KOPT-K1 (cell line): ENCODE data around the gene HMGN4.

Experiments used
- H3K27ac ChIP-seq: fragments of 200-600 bp; sonication (generic); 2 replicates; pipeline ENCODE4 v1.5.1; 2016; ENCODE audit warnings: antibody characterized with exemption, mild to moderate bottlenecking, low read depth, low read length; ENCODE audit not compliant: poor library complexity, severe bottlenecking
- H3K36me3 ChIP-seq: fragments of 200-600 bp; sonication (generic); 2 replicates; pipeline ENCODE4 v1.5.1; 2017; ENCODE audit warnings: antibody characterized with exemption, mild to moderate bottlenecking, low read length, moderate library complexity; ENCODE audit not compliant: insufficient read depth
- H3K9me3 ChIP-seq: fragments of 200-600 bp; sonication (generic); 2 replicates; pipeline ENCODE4 v1.5.1; 2017; ENCODE audit warnings: antibody characterized with exemption, low read length, mild to moderate bottlenecking; ENCODE audit not compliant: insufficient read depth, poor library complexity, severe bottlenecking

Gene HMGN4

DNA sequence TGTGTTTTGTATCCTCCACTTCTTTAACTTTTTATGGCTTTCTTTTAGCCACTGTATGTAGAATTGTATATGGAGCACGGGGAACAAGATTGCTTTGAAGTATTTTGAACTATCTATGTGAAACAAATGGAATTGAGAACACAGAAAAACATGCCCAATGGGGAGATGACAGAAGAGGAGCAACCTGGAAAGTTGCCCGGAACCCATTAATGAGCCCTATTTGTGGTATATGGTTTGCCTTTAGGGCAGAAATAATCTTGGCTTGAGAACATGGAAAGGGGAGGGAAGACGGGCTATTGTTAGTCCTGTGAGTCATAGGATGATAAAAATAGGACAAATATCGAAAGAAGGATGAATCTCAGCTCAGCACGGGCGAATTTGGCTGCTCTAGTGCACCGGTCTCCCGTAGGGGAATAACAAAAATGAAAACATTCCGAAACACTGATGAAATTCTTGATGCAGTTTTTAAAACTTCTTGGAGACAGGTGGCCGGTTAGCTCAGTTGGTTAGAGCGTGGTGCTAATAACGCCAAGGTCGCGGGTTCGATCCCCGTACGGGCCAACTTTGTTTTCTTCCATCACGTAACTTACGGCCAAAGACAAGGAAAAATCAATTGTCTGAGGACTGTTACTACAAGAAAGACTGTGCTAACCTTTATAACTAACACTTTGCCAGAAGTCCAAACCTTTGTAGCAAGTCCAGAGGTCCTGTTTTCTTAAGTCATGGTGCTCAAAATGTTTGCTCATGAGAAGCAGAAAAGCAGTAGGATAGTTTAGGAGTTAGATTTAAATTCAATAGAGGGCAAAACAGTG, 15.7 kb downstream of the HMGN4 start:
- H3K36me3 ChIP-seq, result no peaks in the 10 kb centered on the region
- H3K9me3 ChIP-seq, result no peaks in the 10 kb centered on the region
- peak overlapping the region; percentile 66 for H3K27ac ChIP-seq

DNA sequence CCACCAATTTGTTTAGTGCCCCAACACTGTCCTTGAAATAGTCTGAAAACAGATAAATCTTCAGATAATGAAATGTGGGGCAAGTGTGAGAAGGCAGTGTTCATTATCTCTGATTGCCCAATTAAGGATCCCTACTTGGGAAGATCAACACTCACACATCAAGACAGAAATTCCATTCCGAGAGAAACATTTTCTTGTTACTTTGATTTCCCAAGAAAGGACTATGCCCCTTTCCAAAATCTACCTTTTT, 16.2 kb downstream of the HMGN4 start:
- Histone ChIP-seq H3K27ac (peak overlapping the region; percentile 30), H3K36me3 (no peaks in the 10 kb centered on the region), H3K9me3 (no peaks in the 10 kb centered on the region)

GRCh38 chr6:26554697-26555504, 16.7 kb downstream of the HMGN4 start:
- Histone ChIP-seq H3K9me3 (no peaks in the 10 kb centered on the region), H3K36me3 (no peaks in the 10 kb centered on the region), H3K27ac (peak overlapping the region; percentile 30)

DNA sequence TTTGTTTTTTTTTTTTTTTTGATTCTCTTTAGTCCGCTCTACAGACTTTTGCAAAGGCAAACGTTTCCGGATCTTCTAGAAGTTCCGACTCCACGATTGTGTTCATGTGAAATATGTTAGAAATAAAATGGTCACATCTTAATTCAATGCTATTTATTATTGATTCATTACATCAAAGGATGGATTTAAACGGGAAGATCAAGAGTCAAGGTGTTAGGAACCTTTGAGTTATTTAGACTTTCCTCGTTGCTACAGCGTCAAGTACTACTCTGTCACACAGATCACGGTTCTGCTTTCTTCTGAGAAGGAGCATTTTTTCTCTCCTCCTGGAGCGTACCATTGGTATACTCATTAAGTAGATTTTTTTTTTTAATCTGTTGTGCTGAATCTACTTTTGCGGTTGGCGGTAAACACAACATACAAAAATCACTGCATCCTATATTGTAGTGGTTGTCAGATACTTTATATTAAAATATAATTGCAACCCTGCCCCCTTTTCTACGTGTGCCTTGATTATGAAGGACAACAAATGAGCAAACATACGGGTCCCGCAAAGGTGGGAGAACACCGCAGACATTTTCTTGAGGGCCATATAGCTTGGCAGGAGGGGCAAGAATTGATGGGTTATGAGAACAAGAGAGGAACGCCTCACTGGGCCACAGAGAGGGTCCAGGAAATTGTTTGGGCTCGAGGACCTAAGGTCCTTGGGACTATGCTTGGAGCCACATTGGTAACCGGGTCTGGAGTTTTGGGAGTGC, 17.5 kb downstream of the HMGN4 start:
- Histone ChIP-seq H3K9me3 (no peaks in the 10 kb centered on the region), H3K27ac (no peak overlapping the region), H3K36me3 (no peaks in the 10 kb centered on the region)

- H3K36me3 ChIP-seq, result no peaks in the 10 kb centered on the region
- no peak overlapping the region for H3K27ac ChIP-seq
- no peaks in the 10 kb centered on the region for H3K9me3 ChIP-seq
Observed at GRCh38 chr6:26556263-26557070, 18.3 kb downstream of the HMGN4 start.

DNA sequence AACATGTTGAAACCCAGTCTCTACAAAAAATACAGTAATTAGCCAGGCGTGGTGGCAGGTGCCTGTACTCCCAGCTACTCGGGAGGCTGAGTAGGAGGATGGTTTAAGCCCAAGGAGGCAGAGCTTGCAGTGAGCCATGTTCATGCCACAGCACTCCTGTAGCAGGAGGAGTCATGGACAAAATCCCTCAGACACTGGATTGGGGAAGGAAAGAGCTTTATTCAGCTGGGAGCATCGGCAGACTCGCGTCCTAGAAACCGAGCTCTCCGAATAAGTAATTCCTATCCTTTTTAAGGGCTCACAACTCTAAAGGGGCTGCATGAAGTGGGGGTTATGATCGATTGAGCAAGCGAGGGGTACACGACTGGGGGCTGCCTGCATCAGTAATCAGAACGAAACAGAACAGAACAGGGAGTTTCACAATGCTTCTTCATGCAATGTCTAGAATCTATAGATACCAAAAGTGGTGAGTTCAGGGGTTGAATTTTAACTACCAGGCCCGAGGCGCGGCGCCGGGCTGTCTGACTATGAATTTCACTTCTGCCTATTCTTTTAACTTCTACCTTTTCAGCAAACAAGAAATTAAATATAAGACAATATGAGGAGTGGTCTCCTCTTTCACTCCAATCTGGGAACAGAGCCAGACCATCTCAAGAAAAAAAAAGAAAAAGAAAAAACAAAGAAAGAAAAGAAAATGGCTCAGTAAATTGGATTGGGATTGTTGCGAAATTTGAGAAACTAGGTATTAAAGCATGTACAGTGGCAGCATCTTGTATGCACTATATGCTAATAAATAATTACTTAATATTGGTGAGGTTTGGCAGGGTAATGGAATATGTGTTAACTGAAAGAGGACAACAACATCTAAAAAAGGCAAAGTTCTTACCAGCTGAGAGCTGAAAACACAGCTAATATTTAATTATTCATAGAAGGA, 23.6 kb downstream of the HMGN4 start:
- no peaks in the 10 kb centered on the region for H3K9me3 ChIP-seq
- no peak overlapping the region for H3K27ac ChIP-seq

GRCh38 chr6:26563488-26563887, 25.3 kb downstream of the HMGN4 start:
- Histone ChIP-seq H3K27ac (no peak overlapping the region), H3K36me3 (no peaks in the 10 kb centered on the region), H3K9me3 (no peaks in the 10 kb centered on the region)

More for the DNA sequence above, 23.6 kb downstream of the HMGN4 start:
- no peaks in the 10 kb centered on the region for H3K36me3 ChIP-seq

GRCh38 chr6:26568601-26569432, 30.7 kb downstream of the HMGN4 start:
- H3K9me3 ChIP-seq, result no peaks in the 10 kb centered on the region
- H3K27ac ChIP-seq, result peak overlapping the region; percentile 22
- no peaks in the 10 kb centered on the region for H3K36me3 ChIP-seq

DNA sequence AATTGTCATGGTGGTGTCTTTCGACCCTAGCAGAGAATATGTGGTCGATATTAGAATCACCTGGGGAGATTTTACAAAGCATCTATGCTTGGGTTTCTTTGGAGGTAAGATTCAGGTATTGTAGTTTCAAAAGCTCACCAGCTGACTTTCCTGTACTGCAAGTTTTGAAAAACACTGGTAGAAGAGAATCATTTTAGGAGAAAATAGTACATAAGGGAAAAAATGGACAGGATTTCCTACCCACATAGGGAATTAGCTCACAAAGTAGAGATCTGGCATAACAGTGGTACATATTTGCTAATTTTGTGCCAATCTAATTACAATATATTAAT, 31.2 kb downstream of the HMGN4 start:
- Histone ChIP-seq H3K36me3 (no peaks in the 10 kb centered on the region), H3K9me3 (no peaks in the 10 kb centered on the region), H3K27ac (no peak overlapping the region)

GRCh38 chr6:26570027-26570809, 32.1 kb downstream of the HMGN4 start:
- Histone ChIP-seq H3K36me3 (no peaks in the 10 kb centered on the region), H3K9me3 (no peaks in the 10 kb centered on the region), H3K27ac (no peak overlapping the region)

DNA sequence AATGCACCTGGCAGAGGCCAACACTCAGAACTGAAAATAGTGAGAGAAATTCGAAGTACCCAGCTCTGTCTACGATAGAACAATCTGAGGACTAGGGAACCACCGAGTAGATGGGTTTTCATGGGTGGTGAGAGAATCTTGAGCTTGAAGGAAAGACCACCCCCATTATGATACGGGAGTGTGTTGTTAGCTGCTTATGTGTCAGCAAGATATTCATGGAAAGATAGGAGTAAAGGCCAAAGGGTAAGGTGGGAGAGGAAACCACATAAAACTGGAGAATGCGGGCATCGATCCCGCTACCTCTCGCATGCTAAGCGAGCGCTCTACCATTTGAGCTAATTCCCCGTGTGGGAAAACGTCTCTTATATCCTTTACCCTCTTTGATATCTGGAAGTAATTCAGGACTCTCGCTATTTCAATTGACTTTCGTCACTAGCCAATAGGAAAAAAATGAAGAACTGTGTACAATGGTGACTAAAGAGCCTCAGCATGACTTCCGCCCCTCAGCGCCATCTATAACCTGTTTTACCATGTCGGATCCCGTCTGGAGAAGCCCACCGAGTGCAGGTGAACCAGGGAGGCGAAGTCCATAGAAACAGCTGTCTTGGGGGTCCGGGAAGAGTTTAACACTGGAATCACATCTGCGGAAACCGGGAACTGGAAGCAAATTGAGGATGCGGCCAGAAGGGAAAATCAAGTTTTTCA, 33.6 kb downstream of the HMGN4 start:
- no peaks in the 10 kb centered on the region for H3K9me3 ChIP-seq
- no peak overlapping the region for H3K27ac ChIP-seq

DNA sequence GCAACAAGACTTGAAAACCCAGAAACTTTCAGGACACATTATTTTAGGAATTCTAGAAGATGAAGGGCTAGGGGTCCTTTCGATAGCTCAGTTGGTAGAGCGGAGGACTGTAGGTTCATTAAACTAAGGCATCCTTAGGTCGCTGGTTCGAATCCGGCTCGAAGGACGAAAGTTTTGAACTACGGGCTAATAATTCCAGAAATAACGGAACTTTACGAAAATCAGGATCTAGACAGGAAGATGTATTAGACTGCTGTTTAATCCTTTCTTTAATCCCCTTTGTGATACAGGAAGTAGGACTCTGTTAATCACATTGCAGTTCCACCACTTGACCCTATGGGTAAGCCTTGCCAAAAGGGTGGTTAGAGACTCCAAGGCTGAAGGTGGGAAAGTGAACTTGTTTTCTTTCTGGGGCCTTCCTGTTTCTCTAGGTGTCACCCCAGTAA, 37.4 kb downstream of the HMGN4 start:
- H3K36me3 ChIP-seq, result no peaks in the 10 kb centered on the region
- H3K9me3 ChIP-seq, result peaks cover 14% of the 10 kb centered on the region
- no peak overlapping the region for H3K27ac ChIP-seq

More for the DNA sequence above, 33.6 kb downstream of the HMGN4 start:
- H3K36me3 ChIP-seq, result no peaks in the 10 kb centered on the region
